ENCODE measurements around the gene PRKD1.
"Not testable (repeated sequence)": the region's sequence is repeated elsewhere in the genome, so short reads cannot be mapped to it uniquely, and the experiment has no call there.

- TF ChIP-seq EZH2 (IDR thresholded peaks at IDR 0.05; ENCODE audit: low read length, missing control alignments): not testable (repeated sequence)
- TF ChIP-seq, protein P1, sequence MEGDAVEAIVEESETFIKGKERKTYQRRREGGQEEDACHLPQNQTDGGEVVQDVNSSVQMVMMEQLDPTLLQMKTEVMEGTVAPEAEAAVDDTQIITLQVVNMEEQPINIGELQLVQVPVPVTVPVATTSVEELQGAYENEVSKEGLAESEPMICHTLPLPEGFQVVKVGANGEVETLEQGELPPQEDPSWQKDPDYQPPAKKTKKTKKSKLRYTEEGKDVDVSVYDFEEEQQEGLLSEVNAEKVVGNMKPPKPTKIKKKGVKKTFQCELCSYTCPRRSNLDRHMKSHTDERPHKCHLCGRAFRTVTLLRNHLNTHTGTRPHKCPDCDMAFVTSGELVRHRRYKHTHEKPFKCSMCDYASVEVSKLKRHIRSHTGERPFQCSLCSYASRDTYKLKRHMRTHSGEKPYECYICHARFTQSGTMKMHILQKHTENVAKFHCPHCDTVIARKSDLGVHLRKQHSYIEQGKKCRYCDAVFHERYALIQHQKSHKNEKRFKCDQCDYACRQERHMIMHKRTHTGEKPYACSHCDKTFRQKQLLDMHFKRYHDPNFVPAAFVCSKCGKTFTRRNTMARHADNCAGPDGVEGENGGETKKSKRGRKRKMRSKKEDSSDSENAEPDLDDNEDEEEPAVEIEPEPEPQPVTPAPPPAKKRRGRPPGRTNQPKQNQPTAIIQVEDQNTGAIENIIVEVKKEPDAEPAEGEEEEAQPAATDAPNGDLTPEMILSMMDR (conservative IDR thresholded peaks at IDR 0.05 in 1 of 2, IDR thresholded peaks at IDR 0.05 in 1 of 2; ENCODE audit: low read depth in 1 of 2, low read length in 2 of 2): not testable (repeated sequence)
These were observed 74.0 kb downstream of the PRKD1 start for GRCh38 chr14:29853691-29854090.
